H9 (cell line): ENCODE measurements around the gene NOVA1. TPM values are rescaled to one million over a fixed set of nuclear protein-coding genes. Genes with fewer than 3 reads are reported as not detected.

Experiments used
- DNase-seq: peaks from one replicate; pipeline ENCODE4 v3.0.0-alpha.2; 2017
- H2AFZ ChIP-seq: one replicate; pipeline ENCODE4 v1.6.1; 2013; ENCODE audit warnings: mild to moderate bottlenecking, low read length, control low read depth, moderate library complexity
- H2AK5ac ChIP-seq: 2 replicates; pipeline ENCODE4 v1.6.1; 2013; ENCODE audit warnings: low read length, control low read depth, mixed read lengths; ENCODE audit not compliant: insufficient read length
- H2BK120ac ChIP-seq: one replicate; pipeline ENCODE4 v1.6.1; 2013; ENCODE audit warnings: low read depth, mild to moderate bottlenecking, low read length, control low read depth, inconsistent platforms; ENCODE audit not compliant: poor library complexity, severe bottlenecking
- H2BK12ac ChIP-seq: 2 replicates; pipeline ENCODE4 v1.6.1; 2013; ENCODE audit warnings: low read length, control low read depth, mixed read lengths, low read depth; ENCODE audit not compliant: insufficient read length
- H2BK15ac ChIP-seq: 2 replicates; pipeline ENCODE4 v1.6.1; 2013; ENCODE audit warnings: low read depth, low read length, control low read depth
- H2BK20ac ChIP-seq: one replicate; pipeline ENCODE4 v1.6.1; 2013; ENCODE audit warnings: low read depth, mild to moderate bottlenecking, low read length, control low read depth, inconsistent platforms; ENCODE audit not compliant: poor library complexity, severe bottlenecking
- H2BK5ac ChIP-seq: 2 replicates; pipeline ENCODE4 v1.6.1; 2013; ENCODE audit warnings: low read length, control low read depth, mixed read lengths; ENCODE audit not compliant: insufficient read length
- H3K14ac ChIP-seq: 2 replicates; pipeline ENCODE4 v1.6.1; 2013; ENCODE audit warnings: low read length, control low read depth; ENCODE audit not compliant: insufficient read depth
- H3K18ac ChIP-seq: 2 replicates; pipeline ENCODE4 v1.6.1; 2013; ENCODE audit warnings: low read depth, mild to moderate bottlenecking, mixed read lengths, low read length, control low read depth; ENCODE audit not compliant: insufficient read length
- H3K23ac ChIP-seq: 2 replicates; pipeline ENCODE4 v1.6.1; 2013; ENCODE audit warnings: low read length, control low read depth, mixed read lengths, low read depth; ENCODE audit not compliant: insufficient read length
- H3K23me2 ChIP-seq: 2 replicates; pipeline ENCODE4 v1.6.1; 2013; ENCODE audit warnings: low read depth, mild to moderate bottlenecking, mixed read lengths, low read length, control low read depth; ENCODE audit not compliant: insufficient read length, poor library complexity, severe bottlenecking
- H3K27ac ChIP-seq: 2 replicates; pipeline ENCODE4 v1.5.1; 2013; ENCODE audit warnings: low read length, control low read depth, mixed read lengths, low read depth; ENCODE audit not compliant: insufficient read length
- H3K27me3 ChIP-seq: 2 replicates; pipeline ENCODE4 v1.6.1; 2013; ENCODE audit warnings: low read length, control low read depth, inconsistent platforms; ENCODE audit not compliant: insufficient read depth
- H3K4ac ChIP-seq: 2 replicates; pipeline ENCODE4 v1.6.1; 2013; ENCODE audit warnings: low read depth, mild to moderate bottlenecking, control low read depth, inconsistent platforms, low read length, moderate library complexity
- H3K4me1 ChIP-seq: 2 replicates; pipeline ENCODE4 v1.6.1; 2013; ENCODE audit warnings: low read length, control low read depth, inconsistent platforms; ENCODE audit not compliant: insufficient read depth
- H3K4me2 ChIP-seq: 2 replicates; pipeline ENCODE4 v1.6.1; 2013; ENCODE audit warnings: low read length, control low read depth, mixed read lengths; ENCODE audit not compliant: insufficient read length, insufficient read depth
- H3K56ac ChIP-seq: 2 replicates; pipeline ENCODE4 v1.6.1; 2013; ENCODE audit warnings: low read depth, mild to moderate bottlenecking, mixed read lengths, low read length, control low read depth; ENCODE audit not compliant: insufficient read length
- H3K79me1 ChIP-seq: 2 replicates; pipeline ENCODE4 v1.6.1; 2013; ENCODE audit warnings: low read depth, mild to moderate bottlenecking, moderate library complexity, low read length, control low read depth, inconsistent platforms; ENCODE audit not compliant: insufficient read depth, poor library complexity, severe bottlenecking
- H3K79me2 ChIP-seq: 2 replicates; pipeline ENCODE4 v1.6.1; 2013; ENCODE audit warnings: low read length, control low read depth, inconsistent platforms; ENCODE audit not compliant: insufficient read depth
- H3K9ac ChIP-seq: 2 replicates; pipeline ENCODE4 v1.6.1; 2013; ENCODE audit warnings: low read length, control low read depth, mixed read lengths; ENCODE audit not compliant: insufficient read length; ENCODE audit errors: extremely low read depth
- H3K9me3 ChIP-seq: one replicate; pipeline ENCODE4 v1.6.1; 2013; ENCODE audit warnings: low read depth, low read length, inconsistent platforms; ENCODE audit not compliant: control insufficient read depth
- H3T11ph ChIP-seq: one replicate; pipeline ENCODE4 v1.6.1; 2013; ENCODE audit warnings: mild to moderate bottlenecking, low read length, control low read depth, inconsistent platforms
- H4K20me1 ChIP-seq: one replicate; pipeline ENCODE4 v1.6.1; 2013; ENCODE audit not compliant: control insufficient read depth, insufficient read length, insufficient read depth
- H4K5ac ChIP-seq: 2 replicates; pipeline ENCODE4 v1.6.1; 2013; ENCODE audit warnings: low read depth, mild to moderate bottlenecking, mixed read lengths, low read length, control low read depth; ENCODE audit not compliant: insufficient read length
- H4K8ac ChIP-seq: replicated peaks from 2 replicates; pipeline ENCODE4 v1.6.1; 2013; ENCODE audit warnings: low read length, control low read depth, mixed read lengths, low read depth; ENCODE audit not compliant: insufficient read length
- H4K91ac ChIP-seq: 2 replicates; pipeline ENCODE4 v1.6.1; 2013; ENCODE audit warnings: low read depth, mild to moderate bottlenecking, moderate library complexity, mixed read lengths, low read length, control low read depth; ENCODE audit not compliant: insufficient read length
- H3K27ac Mint-ChIP-seq, 3 experiments: 2 replicates in 2 of 3; 3 replicates in 1 of 3; pipeline ENCODE4 v1.8.0; 2020 to 2021; ENCODE audit warnings: mixed read lengths in 3 of 3, mild to moderate bottlenecking in 1 of 3, moderate library complexity in 1 of 3
- H3K27me3 Mint-ChIP-seq: 2 replicates; pipeline ENCODE4 v1.8.0; 2021; ENCODE audit warnings: low read depth, mild to moderate bottlenecking, moderate library complexity, mixed read lengths
- H3K36me3 Mint-ChIP-seq, 3 experiments: 2 replicates in 2 of 3; 3 replicates in 1 of 3; pipeline ENCODE4 v1.8.0; 2020 to 2021; ENCODE audit warnings: low read depth in 3 of 3, mixed read lengths in 3 of 3; ENCODE audit not compliant: insufficient read depth in 1 of 3
- H3K4me1 Mint-ChIP-seq, 2 experiments: 2 replicates each; pipeline ENCODE4 v1.8.0; 2020; ENCODE audit warnings: mixed read lengths in 2 of 2
- H3K4me3 Mint-ChIP-seq, 2 experiments: 2 replicates in 1 of 2; 3 replicates in 1 of 2; pipeline ENCODE4 v1.8.0; 2020 to 2021; ENCODE audit warnings: mild to moderate bottlenecking in 2 of 2, mixed read lengths in 2 of 2, moderate library complexity in 1 of 2
- H3K9me3 Mint-ChIP-seq, 2 experiments: 2 replicates in 1 of 2; 3 replicates in 1 of 2; pipeline ENCODE4 v1.8.0; 2020; ENCODE audit warnings: mild to moderate bottlenecking in 2 of 2, mixed read lengths in 2 of 2, moderate library complexity in 1 of 2
- WGBS: extraction: QIAGEN DNeasy Blood & Tissue Kit; methylation state at CpG from one replicate; pipeline ENCODE4 v1.1.7; 2013; ENCODE audit warnings: missing lambda C conversion rate, low lambda C conversion rate, mixed read lengths; ENCODE audit not compliant: insufficient read length; ENCODE audit errors: extremely low coverage; 5-methylcytosine and 5-hydroxymethylcytosine counted together
- total RNA-seq: library from RNA; stranded (reverse); gene quantifications from 2 replicates; pipeline ENCODE4 v1.2.1, GENCODE V29; 2021
- TF ChIP-seq, protein P1 (sequence below): fragments of 200-600 bp; sonication (generic); conservative IDR thresholded peaks from 3 replicates; pipeline ENCODE4 v1.8.0; 2021; ENCODE audit warnings: antibody characterized with exemption, mild to moderate bottlenecking

The NOVA1 gene
- total RNA-seq, 1 experiment from 2014 or later, result 13.8 TPM

DNA sequence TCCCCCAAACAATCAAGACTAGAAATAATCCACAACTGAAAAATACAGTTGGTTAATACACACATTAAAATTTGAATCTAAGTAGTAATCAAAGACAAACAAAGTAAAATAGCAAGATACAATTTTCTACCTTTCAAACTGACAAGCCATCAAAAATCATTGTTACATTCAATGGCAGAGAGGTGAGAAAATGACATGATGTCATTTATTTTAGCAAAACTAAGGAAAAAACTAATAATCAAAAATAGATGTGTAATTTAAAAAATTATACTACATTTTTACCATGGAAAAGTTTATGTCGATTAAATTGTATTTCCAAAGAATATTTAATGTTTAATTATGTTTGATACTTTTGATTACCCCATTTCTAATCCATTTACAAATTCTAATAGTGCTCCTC, 59.7 kb downstream of the NOVA1 start:
- Mint-ChIP-seq H3K27ac (no peak overlapping the region), H3K27me3 (no peaks in the 10 kb centered on the region)
- H4K91ac ChIP-seq, result no peak overlapping the region

More for the DNA sequence above, 59.7 kb downstream of the NOVA1 start:
- H3K4me3 Mint-ChIP-seq, result no peak overlapping the region
- H4K20me1 ChIP-seq, result no peaks in the 10 kb centered on the region
- H4K5ac ChIP-seq, result no peak overlapping the region
- H2AK5ac ChIP-seq, result no peak overlapping the region
- H4K8ac ChIP-seq, result no peak overlapping the region
- no peak overlapping the region for H2BK120ac ChIP-seq
- DNase-seq, result no peak
- no peak overlapping the region for H2BK12ac ChIP-seq
- no peaks in the 10 kb centered on the region for H3K79me1 ChIP-seq
- H3T11ph ChIP-seq, result no peak overlapping the region
- no peaks in the 10 kb centered on the region for H3K27me3 ChIP-seq
- peaks cover 6 to 11% of the 10 kb centered on the region in 2 experiments; a peak in 3 of 5 replicates for H3K9me3 Mint-ChIP-seq
- no peak overlapping the region for H3K4ac ChIP-seq
- TF ChIP-seq, protein P1, sequence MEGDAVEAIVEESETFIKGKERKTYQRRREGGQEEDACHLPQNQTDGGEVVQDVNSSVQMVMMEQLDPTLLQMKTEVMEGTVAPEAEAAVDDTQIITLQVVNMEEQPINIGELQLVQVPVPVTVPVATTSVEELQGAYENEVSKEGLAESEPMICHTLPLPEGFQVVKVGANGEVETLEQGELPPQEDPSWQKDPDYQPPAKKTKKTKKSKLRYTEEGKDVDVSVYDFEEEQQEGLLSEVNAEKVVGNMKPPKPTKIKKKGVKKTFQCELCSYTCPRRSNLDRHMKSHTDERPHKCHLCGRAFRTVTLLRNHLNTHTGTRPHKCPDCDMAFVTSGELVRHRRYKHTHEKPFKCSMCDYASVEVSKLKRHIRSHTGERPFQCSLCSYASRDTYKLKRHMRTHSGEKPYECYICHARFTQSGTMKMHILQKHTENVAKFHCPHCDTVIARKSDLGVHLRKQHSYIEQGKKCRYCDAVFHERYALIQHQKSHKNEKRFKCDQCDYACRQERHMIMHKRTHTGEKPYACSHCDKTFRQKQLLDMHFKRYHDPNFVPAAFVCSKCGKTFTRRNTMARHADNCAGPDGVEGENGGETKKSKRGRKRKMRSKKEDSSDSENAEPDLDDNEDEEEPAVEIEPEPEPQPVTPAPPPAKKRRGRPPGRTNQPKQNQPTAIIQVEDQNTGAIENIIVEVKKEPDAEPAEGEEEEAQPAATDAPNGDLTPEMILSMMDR, result no peak
- no peak overlapping the region for H3K14ac ChIP-seq
- H3K4me1 ChIP-seq, result no peaks in the 10 kb centered on the region
- H3K79me2 ChIP-seq, result no peaks in the 10 kb centered on the region
- H3K27ac ChIP-seq, result no peak overlapping the region
- H2AFZ ChIP-seq, result no peak overlapping the region
- H3K23ac ChIP-seq, result no peak overlapping the region
- no peak overlapping the region for H3K4me2 ChIP-seq
- no peak overlapping the region for H3K18ac ChIP-seq
- H3K56ac ChIP-seq, result no peak overlapping the region
- peaks cover 4 to 17% (median 11%) of the 10 kb centered on the region in 3 experiments for H3K36me3 Mint-ChIP-seq
- H3K9me3 ChIP-seq, result no peaks in the 10 kb centered on the region
- no peak overlapping the region for H2BK20ac ChIP-seq
- no peak overlapping the region for H3K9ac ChIP-seq
- no peaks in the 10 kb centered on the region for H3K23me2 ChIP-seq
- no peak overlapping the region for H2BK5ac ChIP-seq
- no CpG with 5 or more reads among the region's 1 CpG for WGBS
- H2BK15ac ChIP-seq, result no peak overlapping the region
- H3K4me1 Mint-ChIP-seq, result no peaks in the 10 kb centered on the region
